Measurements from ENCODE around the gene TBX3. TPM values are rescaled to one million over a fixed set of nuclear protein-coding genes. Genes with fewer than 3 reads are reported as not detected.

The TBX3 gene
- total RNA-seq, 1 donor from 2014 or later: not detected

- intact Hi-C loops (cut with micrococcal nuclease): loop anchor here (2.0 to 5.0 kb wide), 2 partner anchors 15 to 267 kb away; partner anchors contain the start of gene TBX3
Observed at GRCh38 chr12:114669401-114670290, 14.3 kb downstream of the TBX3 start.

GRCh38 chr12:114668886-114669288, 15.1 kb downstream of the TBX3 start:
- intact Hi-C loops (cut with micrococcal nuclease): loop anchor here (5.0 kb wide), 1 partner anchor 267 kb away; no protein-coding TSS in a partner anchor

DNA sequence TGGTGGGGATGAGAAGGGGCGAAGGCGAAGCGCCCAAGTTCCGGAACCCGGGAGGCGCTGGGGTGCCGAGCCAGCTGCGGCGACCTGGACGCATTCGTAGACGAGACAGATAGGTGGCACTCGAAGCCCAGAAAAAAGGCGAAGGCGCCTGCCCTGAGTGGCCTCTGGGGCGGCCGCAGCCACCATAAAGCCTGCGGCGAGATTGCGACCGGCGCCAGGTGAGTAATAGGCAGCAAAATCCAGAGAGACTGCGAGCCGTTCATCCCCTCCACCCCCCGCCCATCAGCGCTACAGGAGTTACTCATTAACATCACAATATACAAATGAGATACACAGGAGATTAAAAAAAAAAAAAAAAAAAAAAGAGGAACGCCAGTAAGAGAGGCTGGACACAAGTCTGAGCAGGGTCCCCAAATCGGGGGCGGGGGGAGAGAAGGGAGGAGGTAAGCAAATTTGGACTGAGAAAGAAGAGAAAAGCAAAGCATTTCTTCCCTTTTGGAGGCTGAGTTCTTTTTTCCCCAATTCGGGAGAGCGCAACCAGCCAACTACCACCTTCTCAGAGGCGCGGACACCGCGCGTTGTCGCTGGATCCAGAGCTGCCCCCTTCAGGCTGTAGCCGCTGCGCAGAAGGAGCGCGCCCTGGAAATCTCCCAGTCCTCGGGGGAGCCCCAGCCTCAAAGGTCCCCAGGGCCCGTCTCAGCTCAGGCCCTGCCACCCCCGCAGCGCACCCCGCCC, 15.7 kb downstream of the TBX3 start:
- intact Hi-C loops (cut with micrococcal nuclease): loop anchor here (5.0 kb wide), 1 partner anchor 266 kb away; no protein-coding TSS in a partner anchor

DNA sequence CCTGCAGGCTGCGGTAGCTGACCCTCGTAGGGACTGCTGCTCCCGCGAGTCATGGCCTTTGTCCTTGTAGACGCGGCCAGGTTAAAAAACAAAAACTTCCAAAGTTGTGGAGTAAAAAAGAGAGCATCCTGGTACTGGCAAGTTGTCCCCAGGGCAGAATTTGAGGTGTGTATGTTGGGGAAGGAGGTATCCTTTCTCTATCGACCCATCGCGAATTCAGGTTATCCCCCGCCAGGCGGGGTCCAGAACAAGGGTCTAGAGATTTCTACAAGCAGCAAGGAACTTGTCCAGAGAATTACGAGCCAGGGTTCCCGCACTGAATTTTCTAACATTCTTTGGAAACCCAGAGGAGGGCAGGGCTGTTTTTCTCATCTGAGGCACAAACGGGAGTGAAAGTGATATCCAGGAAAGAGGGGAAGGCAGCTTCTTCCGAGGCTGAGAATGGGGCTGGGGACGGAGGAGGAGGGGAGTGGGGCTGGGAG, 16.3 kb downstream of the TBX3 start:
- intact Hi-C loops (cut with micrococcal nuclease): loop anchor here (2.0 to 5.0 kb wide), 2 partner anchors 227 to 265 kb away; no protein-coding TSS in a partner anchor

- intact Hi-C loops (cut with micrococcal nuclease): loop anchor here (2.0 to 5.0 kb wide), 2 partner anchors 226 to 265 kb away; no protein-coding TSS in a partner anchor
Observed at GRCh38 chr12:114666746-114667668, 17.0 kb downstream of the TBX3 start.

GRCh38 chr12:114665411-114666260, 18.3 kb downstream of the TBX3 start:
- intact Hi-C loops (cut with micrococcal nuclease): loop anchor here (2.0 to 5.0 kb wide), 2 partner anchors 225 to 263 kb away; no protein-coding TSS in a partner anchor

GRCh38 chr12:114664651-114665320, 19.2 kb downstream of the TBX3 start:
- intact Hi-C loops (cut with micrococcal nuclease): loop anchor here (5.0 kb wide), 1 partner anchor 262 kb away; no protein-coding TSS in a partner anchor

- intact Hi-C loops (cut with micrococcal nuclease): no loop called here
Observed at GRCh38 chr12:114662512-114663177, 21.3 kb downstream of the TBX3 start.

GRCh38 chr12:114661245-114661644, 22.7 kb downstream of the TBX3 start:
- intact Hi-C loops (cut with micrococcal nuclease): no loop called here

GRCh38 chr12:114659084-114659483, 24.9 kb downstream of the TBX3 start:
- intact Hi-C loops (cut with micrococcal nuclease): no loop called here

DNA sequence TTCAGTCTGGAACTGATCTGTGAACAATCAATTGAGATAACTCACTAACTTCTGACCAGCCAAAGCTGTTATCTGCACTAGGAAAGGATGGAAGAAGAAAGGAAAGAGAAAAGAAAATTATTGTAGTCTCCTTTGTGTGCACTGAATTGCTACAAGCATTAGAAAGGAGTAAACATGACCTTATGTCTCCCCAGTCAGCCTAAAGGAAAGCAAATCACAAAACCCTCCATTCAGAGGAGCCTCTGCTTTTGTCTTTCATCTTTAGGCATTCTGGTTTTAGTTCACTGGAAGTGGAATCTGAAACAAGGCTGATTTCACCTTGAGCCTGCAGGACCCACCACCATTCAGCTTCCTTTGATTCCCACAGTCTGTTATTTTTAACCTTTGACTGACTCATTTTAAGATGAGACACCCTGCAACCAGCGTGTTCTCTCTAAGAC, 26.0 kb downstream of the TBX3 start:
- intact Hi-C loops (cut with micrococcal nuclease): no loop called here

- intact Hi-C loops (cut with micrococcal nuclease): no loop called here
Observed at GRCh38 chr12:114657597-114657920, 26.4 kb downstream of the TBX3 start.

- intact Hi-C loops (cut with micrococcal nuclease): no loop called here
Observed at GRCh38 chr12:114656906-114657596, 26.9 kb downstream of the TBX3 start.

- intact Hi-C loops (cut with micrococcal nuclease): no loop called here
Observed at GRCh38 chr12:114655934-114656749, 27.8 kb downstream of the TBX3 start.

DNA sequence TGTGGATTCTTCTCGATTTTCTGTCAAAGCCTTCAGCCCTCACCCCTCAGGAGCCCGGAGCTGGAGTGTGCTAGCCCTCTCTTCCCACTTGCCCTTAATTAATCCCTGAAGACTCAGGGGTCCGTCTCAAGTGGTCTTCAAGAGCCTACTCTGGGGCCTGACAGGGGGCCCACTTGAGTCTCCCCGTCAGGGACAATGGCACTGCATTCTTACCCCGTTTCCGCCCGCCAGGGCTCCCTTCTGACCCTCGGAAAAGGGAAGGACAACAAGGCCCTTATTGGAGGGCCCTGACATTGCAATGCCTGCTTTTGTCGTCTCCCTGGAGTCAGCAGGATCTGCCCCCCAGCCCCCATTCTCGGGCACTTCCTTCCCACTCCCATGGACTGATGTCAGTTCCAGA, 34.4 kb downstream of the TBX3 start:
- intact Hi-C loops (cut with micrococcal nuclease): no loop called here

DNA sequence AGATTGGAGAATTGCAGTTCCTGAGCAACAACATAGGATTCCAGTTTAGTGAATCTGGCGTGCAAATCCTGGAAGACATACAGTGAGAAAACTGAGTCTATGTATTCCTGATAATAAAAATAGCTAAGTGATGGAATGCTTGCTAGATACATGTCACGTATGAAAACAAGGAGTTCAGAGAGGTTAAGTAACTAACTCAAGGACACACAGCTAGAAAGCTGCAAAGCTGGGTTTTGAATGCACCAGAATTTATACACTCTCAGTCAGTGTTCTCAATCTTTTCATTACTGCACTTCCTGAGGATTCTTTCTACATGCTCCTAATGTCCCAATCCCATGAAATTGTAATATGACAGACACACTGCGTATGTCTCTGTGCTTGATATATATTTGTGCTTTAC, 35.3 kb downstream of the TBX3 start:
- intact Hi-C loops (cut with micrococcal nuclease): no loop called here

DNA sequence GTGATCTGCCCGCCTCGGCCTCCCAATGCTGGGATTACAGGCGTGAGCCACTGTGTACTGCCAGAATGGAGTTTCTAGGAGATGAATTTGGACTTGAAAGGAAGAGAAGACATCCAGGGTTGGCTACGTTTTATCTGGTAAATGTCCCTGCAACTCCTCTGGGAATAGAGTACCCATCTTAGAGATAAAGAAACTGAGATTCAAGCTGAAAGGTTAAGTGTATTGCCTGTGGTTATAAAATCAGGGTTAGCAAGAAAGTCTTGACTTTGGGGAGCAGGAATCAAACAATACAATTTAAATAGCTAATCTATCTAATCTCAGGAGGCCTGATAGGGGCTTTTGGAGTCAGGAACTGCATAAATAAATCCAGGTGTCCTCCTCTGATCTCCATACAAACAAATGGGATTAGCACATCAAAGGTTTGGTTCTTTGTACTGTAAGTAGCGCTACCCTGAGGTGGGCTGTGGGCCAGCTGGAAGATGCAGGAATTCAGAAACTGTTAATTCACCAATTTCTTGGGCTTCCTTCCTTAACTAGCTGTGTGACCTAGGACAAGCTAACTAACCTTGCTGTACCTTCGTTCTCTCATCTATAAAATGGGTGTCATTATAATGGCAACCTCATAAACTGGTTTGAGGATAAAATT, 45.1 kb downstream of the TBX3 start:
- intact Hi-C loops (cut with micrococcal nuclease): no loop called here

Data from T-helper 2 cell treated with Interferon-gamma antibody and Interleukin-4, amounts not matched to agents 100 ng/mL and 5 ng/mL, for 36 hours (primary cell).